GM21529 (cell line): ENCODE results near the gene GPR37L1.
A peak's percentile ranks its signal among the peaks of the same experiment; 100 is the strongest.
"Not testable (repeated sequence)": the region's sequence is repeated elsewhere in the genome, so short reads cannot be mapped to it uniquely, and the experiment has no call there.

Experiments
- ATAC-seq: cut with Tn5 transposase; IDR thresholded peaks from one replicate; pipeline ENCODE4 v1.9.1; 2021; ENCODE audit not compliant: unreplicated experiment

The GPR37L1 gene

GRCh38 chr1:202133001-202133400, 10.3 kb downstream of the GPR37L1 start:
- ATAC-seq, result no peak

GRCh38 chr1:202133496-202133895, 10.8 kb downstream of the GPR37L1 start:
- no peak for ATAC-seq

GRCh38 chr1:202133989-202134388, 11.3 kb downstream of the GPR37L1 start:
- no peak for ATAC-seq

- no peak for ATAC-seq
Observed at GRCh38 chr1:202134645-202135172, 12.0 kb downstream of the GPR37L1 start.

- peak; percentile 72 for ATAC-seq
Observed at GRCh38 chr1:202135221-202135721, 12.6 kb downstream of the GPR37L1 start.

GRCh38 chr1:202140833-202141232, 18.1 kb downstream of the GPR37L1 start:
- ATAC-seq, result no peak

GRCh38 chr1:202141468-202141867, 18.8 kb downstream of the GPR37L1 start:
- ATAC-seq, result not testable (repeated sequence)

GRCh38 chr1:202143011-202143767, 20.5 kb downstream of the GPR37L1 start:
- ATAC-seq, result peak; percentile 16

GRCh38 chr1:202143768-202144401, 21.2 kb downstream of the GPR37L1 start:
- ATAC-seq, result peak; percentile 46

GRCh38 chr1:202144402-202145067, 21.8 kb downstream of the GPR37L1 start, which contains the start of gene ARL8A:
ARL8A (minus strand) TSS chr1:202144737; CDS start chr1:202144572, 165 bp downstream.
- peak; percentile 72 for ATAC-seq

- ATAC-seq, result no peak
Observed at GRCh38 chr1:202145068-202145743, 22.5 kb downstream of the GPR37L1 start.

- ATAC-seq, result not testable (repeated sequence)
Observed at GRCh38 chr1:202145744-202146140, 23.0 kb downstream of the GPR37L1 start.

GRCh38 chr1:202146279-202146678, 23.6 kb downstream of the GPR37L1 start:
- ATAC-seq, result no peak

- no peak for ATAC-seq
Observed at GRCh38 chr1:202146993-202147392, 24.3 kb downstream of the GPR37L1 start.

- ATAC-seq, result no peak
Observed at GRCh38 chr1:202148391-202148790, 25.7 kb downstream of the GPR37L1 start.

- no peak for ATAC-seq
Observed at GRCh38 chr1:202149566-202149965, 26.8 kb downstream of the GPR37L1 start.

GRCh38 chr1:202150187-202150586, 27.5 kb downstream of the GPR37L1 start:
- no peak for ATAC-seq

- ATAC-seq, result no peak
Observed at GRCh38 chr1:202150602-202151001, 27.9 kb downstream of the GPR37L1 start.

GRCh38 chr1:202151045-202151444, 28.3 kb downstream of the GPR37L1 start:
- no peak for ATAC-seq

GRCh38 chr1:202152399-202152798, 29.7 kb downstream of the GPR37L1 start:
- no peak for ATAC-seq

GRCh38 chr1:202153284-202153683, 30.6 kb downstream of the GPR37L1 start:
- no peak for ATAC-seq
